ENCODE measurements around the gene NRL.
A peak's percentile ranks its signal among the peaks of the same experiment; 100 is the strongest.

Gene NRL

GRCh38 chr14:24150061-24150460 lies 35.3 kb upstream of the NRL start:
- Histone ChIP-seq H3K9ac (ENCODE audit: low read length) (no peak overlapping the region), H3K4me1 (ENCODE audit: control insufficient read depth, insufficient read depth, low read length) (peaks cover 16% of the 10 kb centered on the region), H3K27ac (ENCODE audit: low read depth, low read length) (no peak overlapping the region), H3K4me3 (ENCODE audit: low read length) (no peak overlapping the region), H3K36me3 (ENCODE audit: control insufficient read depth, insufficient read depth, low read length) (peaks cover 29% of the 10 kb centered on the region), H3K27me3 (ENCODE audit: control insufficient read depth, insufficient read depth, low read length) (no peaks in the 10 kb centered on the region)

- Histone ChIP-seq H3K4me3 (ENCODE audit: low read length) (no peak overlapping the region), H3K36me3 (ENCODE audit: control insufficient read depth, insufficient read depth, low read length) (peaks cover 22% of the 10 kb centered on the region), H3K27ac (ENCODE audit: low read depth, low read length) (no peak overlapping the region), H3K27me3 (ENCODE audit: control insufficient read depth, insufficient read depth, low read length) (no peaks in the 10 kb centered on the region), H3K9ac (ENCODE audit: low read length) (no peak overlapping the region), H3K4me1 (ENCODE audit: control insufficient read depth, insufficient read depth, low read length) (peaks cover 16% of the 10 kb centered on the region)
Measured at GRCh38 chr14:24149302-24149969, 34.7 kb upstream of the NRL start.

- Histone ChIP-seq H3K27me3 (ENCODE audit: control insufficient read depth, insufficient read depth, low read length) (no peaks in the 10 kb centered on the region), H3K36me3 (ENCODE audit: control insufficient read depth, insufficient read depth, low read length) (peaks cover 19% of the 10 kb centered on the region), H3K4me1 (ENCODE audit: control insufficient read depth, insufficient read depth, low read length) (peaks cover 16% of the 10 kb centered on the region), H3K4me3 (ENCODE audit: low read length) (peak overlapping the region; percentile 92), H3K27ac (ENCODE audit: low read depth, low read length) (peak overlapping the region; percentile 81), H3K9ac (ENCODE audit: low read length) (peak overlapping the region; percentile 58)
Measured at GRCh38 chr14:24147761-24148428, 33.1 kb upstream of the NRL start.

GRCh38 chr14:24146978-24147760 lies 32.4 kb upstream of the NRL start, which contains the start of gene RNF31:
TSS of gene RNF31 (plus strand) at chr14:24147498. CDS start at chr14:24147699, 201 bp downstream.
- Histone ChIP-seq H3K27ac (ENCODE audit: low read depth, low read length) (peak within 1 kb of the TSS; percentile 92), H3K36me3 (ENCODE audit: control insufficient read depth, insufficient read depth, low read length) (peaks cover 19% of the 10 kb centered on the region), H3K9ac (ENCODE audit: low read length) (peak within 1 kb of the TSS; percentile 66), H3K27me3 (ENCODE audit: control insufficient read depth, insufficient read depth, low read length) (no peaks in the 10 kb centered on the region), H3K4me3 (ENCODE audit: low read length) (peak within 1 kb of the TSS; percentile 92), H3K4me1 (ENCODE audit: control insufficient read depth, insufficient read depth, low read length) (peaks cover 16% of the 10 kb centered on the region)

- Histone ChIP-seq H3K27ac (ENCODE audit: low read depth, low read length) (peak within 1 kb of the TSS; percentile 92), H3K4me1 (ENCODE audit: control insufficient read depth, insufficient read depth, low read length) (peaks cover 20% of the 10 kb centered on the region), H3K9ac (ENCODE audit: low read length) (peak within 1 kb of the TSS; percentile 66), H3K27me3 (ENCODE audit: control insufficient read depth, insufficient read depth, low read length) (no peaks in the 10 kb centered on the region), H3K36me3 (ENCODE audit: control insufficient read depth, insufficient read depth, low read length) (peaks cover 14% of the 10 kb centered on the region), H3K4me3 (ENCODE audit: low read length) (peak within 1 kb of the TSS; percentile 92)
Measured at GRCh38 chr14:24146453-24146977, 31.8 kb upstream of the NRL start, which contains the start of gene PSME2. TSS of gene PSME2 (minus strand) at chr14:24146610. CDS start at chr14:24146581, 29 bp downstream.

GRCh38 chr14:24145690-24146452 lies 31.1 kb upstream of the NRL start:
- Histone ChIP-seq H3K27me3 (ENCODE audit: control insufficient read depth, insufficient read depth, low read length) (no peaks in the 10 kb centered on the region), H3K27ac (ENCODE audit: low read depth, low read length) (peak overlapping the region; percentile 92), H3K36me3 (ENCODE audit: control insufficient read depth, insufficient read depth, low read length) (peaks cover 7% of the 10 kb centered on the region), H3K4me1 (ENCODE audit: control insufficient read depth, insufficient read depth, low read length) (peaks cover 20% of the 10 kb centered on the region), H3K4me3 (ENCODE audit: low read length) (peak overlapping the region; percentile 82), H3K9ac (ENCODE audit: low read length) (peak overlapping the region; percentile 66)

- Histone ChIP-seq H3K9ac (ENCODE audit: low read length) (no peak overlapping the region), H3K36me3 (ENCODE audit: control insufficient read depth, insufficient read depth, low read length) (peaks cover 3% of the 10 kb centered on the region), H3K27ac (ENCODE audit: low read depth, low read length) (no peak overlapping the region), H3K4me1 (ENCODE audit: control insufficient read depth, insufficient read depth, low read length) (peaks cover 20% of the 10 kb centered on the region), H3K4me3 (ENCODE audit: low read length) (peak overlapping the region; percentile 82), H3K27me3 (ENCODE audit: control insufficient read depth, insufficient read depth, low read length) (no peaks in the 10 kb centered on the region)
Measured at GRCh38 chr14:24145219-24145618, 30.5 kb upstream of the NRL start.

- H3K36me3 ChIP-seq (ENCODE audit: control insufficient read depth, insufficient read depth, low read length) = no peaks in the 10 kb centered on the region
- no peaks in the 10 kb centered on the region for H3K27me3 ChIP-seq (ENCODE audit: control insufficient read depth, insufficient read depth, low read length)
- no peak overlapping the region for H3K9ac ChIP-seq (ENCODE audit: low read length)
- no peak overlapping the region for H3K27ac ChIP-seq (ENCODE audit: low read depth, low read length)
- no peak overlapping the region for H3K4me3 ChIP-seq (ENCODE audit: low read length)
- peaks cover 20% of the 10 kb centered on the region for H3K4me1 ChIP-seq (ENCODE audit: control insufficient read depth, insufficient read depth, low read length)
Measured at GRCh38 chr14:24144451-24144850, 29.7 kb upstream of the NRL start.

GRCh38 chr14:24143511-24143910 lies 28.8 kb upstream of the NRL start:
- Histone ChIP-seq H3K27me3 (ENCODE audit: control insufficient read depth, insufficient read depth, low read length) (no peaks in the 10 kb centered on the region), H3K4me3 (ENCODE audit: low read length) (no peak overlapping the region), H3K36me3 (ENCODE audit: control insufficient read depth, insufficient read depth, low read length) (peaks cover 3% of the 10 kb centered on the region), H3K4me1 (ENCODE audit: control insufficient read depth, insufficient read depth, low read length) (peaks cover 20% of the 10 kb centered on the region), H3K27ac (ENCODE audit: low read depth, low read length) (no peak overlapping the region), H3K9ac (ENCODE audit: low read length) (no peak overlapping the region)

- H3K4me1 ChIP-seq (ENCODE audit: control insufficient read depth, insufficient read depth, low read length) = peaks cover 19% of the 10 kb centered on the region
Measured at GRCh38 chr14:24141097-24141880, 26.5 kb upstream of the NRL start, which contains the start of gene EMC9. TSS of gene EMC9 (minus strand) at chr14:24141591. CDS start at chr14:24141304, 287 bp downstream.

GRCh38 chr14:24139272-24139934 lies 24.7 kb upstream of the NRL start:
- Histone ChIP-seq H3K27me3 (ENCODE audit: control insufficient read depth, insufficient read depth, low read length) (no peaks in the 10 kb centered on the region), H3K36me3 (ENCODE audit: control insufficient read depth, insufficient read depth, low read length) (peaks cover 13% of the 10 kb centered on the region), H3K4me1 (ENCODE audit: control insufficient read depth, insufficient read depth, low read length) (peaks cover 13% of the 10 kb centered on the region), H3K27ac (ENCODE audit: low read depth, low read length) (no peak overlapping the region), H3K4me3 (ENCODE audit: low read length) (no peak overlapping the region), H3K9ac (ENCODE audit: low read length) (no peak overlapping the region)

More at GRCh38 chr14:24141097-24141880, 26.5 kb upstream of the NRL start, which contains the start of gene EMC9:
- peaks cover 13% of the 10 kb centered on the region for H3K36me3 ChIP-seq (ENCODE audit: control insufficient read depth, insufficient read depth, low read length)
- no peaks in the 10 kb centered on the region for H3K27me3 ChIP-seq (ENCODE audit: control insufficient read depth, insufficient read depth, low read length)
- H3K9ac ChIP-seq (ENCODE audit: low read length) = peak within 1 kb of the TSS; percentile 66
- peak within 1 kb of the TSS; percentile 83 for H3K4me3 ChIP-seq (ENCODE audit: low read length)
- H3K27ac ChIP-seq (ENCODE audit: low read depth, low read length) = peak within 1 kb of the TSS; percentile 90
